ENCODE data around the gene MT1M. TPM values are rescaled to one million over a fixed set of nuclear protein-coding genes. Genes with fewer than 3 reads are reported as not detected.
A peak's percentile ranks its signal among the peaks of the same experiment; 100 is the strongest.
"Not testable (repeated sequence)": the region's sequence is repeated elsewhere in the genome, so short reads cannot be mapped to it uniquely, and the experiment has no call there.

The MT1M gene
- total RNA-seq, 1 experiment from 2014 or later: not detected

- no peaks in the 10 kb centered on the region for H3K9me3 ChIP-seq (ENCODE audit: low read length)
- no peak overlapping the region for H3K4me3 ChIP-seq (ENCODE audit: low read length)
- no peak overlapping the region for H2AFZ ChIP-seq (ENCODE audit: low read length)
- no peaks in the 10 kb centered on the region for H3K36me3 ChIP-seq (ENCODE audit: insufficient read depth, low read length)
- no peak overlapping the region for H3K4me2 ChIP-seq (ENCODE audit: low read depth, low read length, poor library complexity, severe bottlenecking)
- H3K9me2 ChIP-seq (replicated peaks; ENCODE audit: insufficient read depth, low read length): no peaks in the 10 kb centered on the region
- H3K79me2 ChIP-seq (ENCODE audit: low read length): no peaks in the 10 kb centered on the region
- H3K4me1 ChIP-seq (ENCODE audit: low read length): peaks cover 23% of the 10 kb centered on the region
- H3K27me3 ChIP-seq (ENCODE audit: low read length): 0 out of 2 replicates have a peak, but pooled peaks cover 2% of the 10 kb centered on the region
- no peak overlapping the region for H3K9ac ChIP-seq (ENCODE audit: low read length)
- 0 out of 2 replicates have a peak overlapping the region, but pooled peaks have one; percentile 37 for H3K27ac ChIP-seq (ENCODE audit: low read length)
- DNase-seq: peak; percentile 66
- H4K20me1 ChIP-seq (ENCODE audit: insufficient read depth, low read depth, low read length): no peaks in the 10 kb centered on the region
These were observed 41.5 kb downstream of the MT1M start for GRCh38 chr16:56673921-56674320.

- H3K4me2 ChIP-seq (ENCODE audit: low read depth, low read length, poor library complexity, severe bottlenecking); H3K27me3 ChIP-seq (ENCODE audit: low read length); H2AFZ ChIP-seq (ENCODE audit: low read length); H3K9ac ChIP-seq (ENCODE audit: low read length); H3K27ac ChIP-seq (ENCODE audit: low read length); H3K9me2 ChIP-seq (replicated peaks; ENCODE audit: insufficient read depth, low read length); DNase-seq; H4K20me1 ChIP-seq (ENCODE audit: insufficient read depth, low read depth, low read length); H3K36me3 ChIP-seq (ENCODE audit: insufficient read depth, low read length); H3K79me2 ChIP-seq (ENCODE audit: low read length); H3K4me3 ChIP-seq (ENCODE audit: low read length); H3K9me3 ChIP-seq (ENCODE audit: low read length): not testable (repeated sequence)
- peaks cover 19% of the 10 kb centered on the region for H3K4me1 ChIP-seq (ENCODE audit: low read length)
These were observed 42.1 kb downstream of the MT1M start for GRCh38 chr16:56674570-56674969.

- no peak for DNase-seq
- H3K9me2 ChIP-seq (replicated peaks; ENCODE audit: insufficient read depth, low read length): no peaks in the 10 kb centered on the region
- no peaks in the 10 kb centered on the region for H3K36me3 ChIP-seq (ENCODE audit: insufficient read depth, low read length)
- no peak overlapping the region for H3K4me3 ChIP-seq (ENCODE audit: low read length)
- no peaks in the 10 kb centered on the region for H4K20me1 ChIP-seq (ENCODE audit: insufficient read depth, low read depth, low read length)
- no peak overlapping the region for H3K27ac ChIP-seq (ENCODE audit: low read length)
- H2AFZ ChIP-seq (ENCODE audit: low read length): no peak overlapping the region
- H3K27me3 ChIP-seq (ENCODE audit: low read length): no peaks in the 10 kb centered on the region
- H3K79me2 ChIP-seq (ENCODE audit: low read length): no peaks in the 10 kb centered on the region
- no peak overlapping the region for H3K9ac ChIP-seq (ENCODE audit: low read length)
- no peak overlapping the region for H3K4me2 ChIP-seq (ENCODE audit: low read depth, low read length, poor library complexity, severe bottlenecking)
- peaks cover 14% of the 10 kb centered on the region for H3K4me1 ChIP-seq (ENCODE audit: low read length)
- no peaks in the 10 kb centered on the region for H3K9me3 ChIP-seq (ENCODE audit: low read length)
These were observed 43.3 kb downstream of the MT1M start for GRCh38 chr16:56675685-56676210.

- Histone ChIP-seq H3K27ac (ENCODE audit: low read length) (no peak overlapping the region), H3K9me2 (replicated peaks; ENCODE audit: insufficient read depth, low read length) (no peaks in the 10 kb centered on the region), H3K4me2 (ENCODE audit: low read depth, low read length, poor library complexity, severe bottlenecking) (no peak overlapping the region), H3K27me3 (ENCODE audit: low read length) (no peaks in the 10 kb centered on the region), H3K9ac (ENCODE audit: low read length) (no peak overlapping the region), H3K9me3 (ENCODE audit: low read length) (no peaks in the 10 kb centered on the region), H2AFZ (ENCODE audit: low read length) (no peak overlapping the region), H4K20me1 (ENCODE audit: insufficient read depth, low read depth, low read length) (no peaks in the 10 kb centered on the region), H3K4me3 (ENCODE audit: low read length) (no peak overlapping the region), H3K79me2 (ENCODE audit: low read length) (no peaks in the 10 kb centered on the region), H3K4me1 (ENCODE audit: low read length) (peaks cover 23% of the 10 kb centered on the region), H3K36me3 (ENCODE audit: insufficient read depth, low read length) (no peaks in the 10 kb centered on the region)
- DNase-seq: no peak
These were observed 45.0 kb downstream of the MT1M start for GRCh38 chr16:56677474-56677873.

- DNase-seq: no peak
- Histone ChIP-seq H2AFZ (ENCODE audit: low read length) (no peak overlapping the region), H3K4me2 (ENCODE audit: low read depth, low read length, poor library complexity, severe bottlenecking) (no peak overlapping the region), H3K4me3 (ENCODE audit: low read length) (no peak overlapping the region), H3K27me3 (ENCODE audit: low read length) (no peaks in the 10 kb centered on the region), H3K9me3 (ENCODE audit: low read length) (no peaks in the 10 kb centered on the region), H3K9me2 (replicated peaks; ENCODE audit: insufficient read depth, low read length) (no peaks in the 10 kb centered on the region), H3K9ac (ENCODE audit: low read length) (no peak overlapping the region), H3K36me3 (ENCODE audit: insufficient read depth, low read length) (no peaks in the 10 kb centered on the region), H3K27ac (ENCODE audit: low read length) (no peak overlapping the region), H3K4me1 (ENCODE audit: low read length) (peaks cover 35% of the 10 kb centered on the region), H4K20me1 (ENCODE audit: insufficient read depth, low read depth, low read length) (peaks cover 7% of the 10 kb centered on the region; the same call in 1 of the 2 replicates), H3K79me2 (ENCODE audit: low read length) (no peaks in the 10 kb centered on the region)
These were observed 46.7 kb downstream of the MT1M start for GRCh38 chr16:56679078-56679730.

GRCh38 chr16:56679818-56680217 is 47.4 kb downstream of the MT1M start:
- Histone ChIP-seq H3K4me2 (ENCODE audit: low read depth, low read length, poor library complexity, severe bottlenecking) (no peak overlapping the region), H3K79me2 (ENCODE audit: low read length) (no peaks in the 10 kb centered on the region), H3K9ac (ENCODE audit: low read length) (no peak overlapping the region), H2AFZ (ENCODE audit: low read length) (no peak overlapping the region), H3K9me2 (replicated peaks; ENCODE audit: insufficient read depth, low read length) (no peaks in the 10 kb centered on the region), H3K4me1 (ENCODE audit: low read length) (peaks cover 36% of the 10 kb centered on the region), H3K27me3 (ENCODE audit: low read length) (no peaks in the 10 kb centered on the region), H4K20me1 (ENCODE audit: insufficient read depth, low read depth, low read length) (peaks cover 7% of the 10 kb centered on the region; the same call in 1 of the 2 replicates), H3K4me3 (ENCODE audit: low read length) (no peak overlapping the region), H3K27ac (ENCODE audit: low read length) (no peak overlapping the region), H3K9me3 (ENCODE audit: low read length) (no peaks in the 10 kb centered on the region), H3K36me3 (ENCODE audit: insufficient read depth, low read length) (no peaks in the 10 kb centered on the region)
- DNase-seq: no peak

- peak within 1 kb of the TSS; percentile 87 for H3K4me3 ChIP-seq (ENCODE audit: low read length)
- H3K4me1 ChIP-seq (ENCODE audit: low read length): peaks cover 30% of the 10 kb centered on the region
- no peaks in the 10 kb centered on the region for H3K79me2 ChIP-seq (ENCODE audit: low read length)
- no peaks in the 10 kb centered on the region for H3K27me3 ChIP-seq (ENCODE audit: low read length)
- peak; percentile 97 for DNase-seq
- no peaks in the 10 kb centered on the region for H3K9me3 ChIP-seq (ENCODE audit: low read length)
- H3K4me2 ChIP-seq (ENCODE audit: low read depth, low read length, poor library complexity, severe bottlenecking): peak within 1 kb of the TSS; percentile 99
- peak within 1 kb of the TSS; percentile 92 for H2AFZ ChIP-seq (ENCODE audit: low read length)
- peaks cover 7% of the 10 kb centered on the region; the same call in 1 of the 2 replicates for H4K20me1 ChIP-seq (ENCODE audit: insufficient read depth, low read depth, low read length)
- H3K9me2 ChIP-seq (replicated peaks; ENCODE audit: insufficient read depth, low read length): no peaks in the 10 kb centered on the region
- no peaks in the 10 kb centered on the region for H3K36me3 ChIP-seq (ENCODE audit: insufficient read depth, low read length)
- H3K27ac ChIP-seq (ENCODE audit: low read length): no peak within 1 kb of the TSS
- peak within 1 kb of the TSS; percentile 87 for H3K9ac ChIP-seq (ENCODE audit: low read length)
These were observed 49.7 kb downstream of the MT1M start, which contains the start of gene MT1X for GRCh38 chr16:56681939-56682702. MT1X (plus strand) TSS chr16:56682470; CDS start chr16:56682541, 71 bp downstream.
